ENCODE measurements around the gene STRAP.
A peak's percentile ranks its signal among the peaks of the same experiment; 100 is the strongest.

Gene STRAP, protein sequence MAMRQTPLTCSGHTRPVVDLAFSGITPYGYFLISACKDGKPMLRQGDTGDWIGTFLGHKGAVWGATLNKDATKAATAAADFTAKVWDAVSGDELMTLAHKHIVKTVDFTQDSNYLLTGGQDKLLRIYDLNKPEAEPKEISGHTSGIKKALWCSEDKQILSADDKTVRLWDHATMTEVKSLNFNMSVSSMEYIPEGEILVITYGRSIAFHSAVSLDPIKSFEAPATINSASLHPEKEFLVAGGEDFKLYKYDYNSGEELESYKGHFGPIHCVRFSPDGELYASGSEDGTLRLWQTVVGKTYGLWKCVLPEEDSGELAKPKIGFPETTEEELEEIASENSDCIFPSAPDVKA

DNA sequence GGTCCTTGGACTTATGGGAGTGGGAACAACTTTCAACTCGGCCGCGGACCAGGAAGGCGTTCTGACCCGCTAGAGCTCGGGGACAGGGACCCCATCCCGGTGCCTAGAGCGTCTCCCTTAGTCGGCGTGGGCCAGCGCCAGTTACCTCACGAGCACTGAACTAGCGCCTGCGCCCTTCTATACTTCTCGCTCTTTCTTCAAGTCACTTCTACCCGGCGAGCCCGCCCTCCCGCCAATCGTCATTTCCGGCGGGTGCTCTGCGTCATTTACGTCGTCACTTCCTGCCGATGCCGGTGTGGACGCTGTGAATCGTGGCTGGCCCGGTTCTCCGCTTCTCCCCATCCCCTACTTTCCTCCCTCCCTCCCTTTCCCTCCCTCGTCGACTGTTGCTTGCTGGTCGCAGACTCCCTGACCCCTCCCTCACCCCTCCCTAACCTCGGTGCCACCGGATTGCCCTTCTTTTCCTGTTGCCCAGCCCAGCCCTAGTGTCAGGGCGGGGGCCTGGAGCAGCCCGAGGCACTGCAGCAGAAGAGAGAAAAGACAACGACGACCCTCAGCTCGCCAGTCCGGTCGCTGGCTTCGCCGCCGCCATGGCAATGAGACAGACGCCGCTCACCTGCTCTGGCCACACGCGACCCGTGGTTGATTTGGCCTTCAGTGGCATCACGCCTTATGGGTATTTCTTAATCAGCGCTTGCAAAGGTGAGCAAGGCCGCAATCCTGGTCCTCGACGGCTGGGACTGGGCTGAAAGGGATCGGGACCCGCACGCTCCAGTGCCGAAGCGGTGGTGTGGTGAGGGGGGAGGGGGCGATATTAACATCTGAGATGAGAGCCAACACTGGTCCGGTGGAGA lies at the start of gene STRAP:
Gene STRAP, plus strand, starts transcription at position 270 of the 854 bp plus-strand sequence. Its CDS starts 321 bp downstream, at position 591.
- peak; percentile 70 to 97 (median 94) for DNase-seq

DNA sequence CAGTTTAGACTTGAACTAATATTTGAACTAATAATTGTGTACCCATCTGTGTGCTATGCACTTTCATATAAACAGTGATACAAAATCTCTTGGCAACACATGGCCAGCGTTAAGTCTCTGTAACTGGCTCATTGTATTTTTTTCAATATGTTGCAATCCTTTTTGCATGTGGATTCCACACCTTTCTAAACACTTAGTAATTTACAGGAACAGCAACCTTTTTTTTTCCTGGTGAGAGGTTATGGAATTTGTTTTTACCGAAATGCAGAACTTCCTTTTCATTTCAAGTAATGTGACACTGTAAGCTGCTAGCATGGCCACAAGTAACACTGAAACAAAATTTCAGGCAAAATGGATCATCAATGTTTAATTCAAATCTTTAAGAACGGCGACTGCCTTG lies 47.6 kb upstream of the STRAP start:
- DNase-seq = no peak

DNA sequence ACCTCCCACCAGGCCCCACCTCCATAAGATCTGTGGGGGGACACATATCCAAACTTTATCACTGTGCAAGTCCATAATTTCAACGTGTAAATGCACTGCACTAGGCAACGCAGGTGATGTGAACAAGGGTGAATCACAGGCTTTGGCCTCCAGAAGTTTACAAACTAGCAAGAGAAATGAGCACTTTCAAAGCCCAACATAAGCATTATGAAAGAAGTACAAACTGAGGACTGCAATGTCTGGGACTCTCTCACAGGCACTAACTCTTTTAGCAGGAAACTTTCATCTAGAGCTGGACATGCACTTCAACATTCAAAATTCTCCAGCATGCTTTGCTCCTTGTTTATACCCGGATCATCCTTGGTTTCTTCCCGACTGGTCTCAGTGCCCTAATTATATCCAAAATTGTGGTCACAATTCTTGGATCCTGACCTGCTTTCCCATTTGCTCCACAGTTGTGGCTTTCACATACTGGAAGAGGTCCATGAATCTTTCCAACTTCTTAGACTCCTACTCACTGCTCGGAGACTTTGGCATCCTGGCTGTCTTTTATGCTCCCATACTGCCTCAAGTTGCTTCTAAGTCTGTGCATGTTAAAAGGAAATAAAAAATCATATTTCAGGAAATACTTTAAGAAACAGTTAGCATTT lies 44.9 kb upstream of the STRAP start:
- no peak for DNase-seq

DNA sequence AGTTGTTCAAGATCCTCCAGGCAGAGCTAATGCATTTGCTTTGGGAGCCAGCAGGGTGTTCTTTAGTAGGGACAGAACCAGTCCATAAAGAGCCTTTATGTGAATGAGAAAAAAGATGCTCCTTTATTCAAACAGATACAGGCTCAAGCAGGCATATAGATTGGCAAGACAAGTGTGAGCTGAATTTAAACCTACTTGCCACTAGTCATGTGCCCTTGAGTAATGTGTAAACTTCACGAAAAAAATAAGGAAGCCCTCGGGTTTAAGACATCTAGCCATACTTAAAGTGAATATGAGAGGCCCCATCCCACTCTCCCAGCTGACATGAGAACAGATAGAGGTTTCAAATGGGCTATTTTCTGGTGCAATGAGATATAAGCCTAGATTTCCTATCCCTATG lies 43.1 kb upstream of the STRAP start:
- no peak for DNase-seq

DNA sequence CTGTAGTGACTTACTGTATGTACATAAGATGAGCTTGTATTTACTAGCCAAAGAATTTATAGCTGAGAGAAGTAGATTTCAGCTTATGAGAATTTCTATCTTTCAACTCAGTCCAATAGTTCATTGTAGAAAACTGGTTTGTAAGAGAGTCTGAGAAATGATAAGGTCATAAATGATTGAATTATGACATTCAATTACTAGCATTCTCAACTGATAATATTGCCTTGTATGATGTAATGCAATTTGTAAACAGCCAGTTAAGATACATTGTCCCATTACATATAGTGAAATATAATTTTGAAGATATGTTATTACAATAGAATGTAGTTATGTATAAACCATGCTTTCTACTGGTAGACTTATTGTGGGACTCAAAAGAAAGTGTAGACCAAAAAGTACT lies 42.5 kb upstream of the STRAP start:
- no peak for DNase-seq

DNA sequence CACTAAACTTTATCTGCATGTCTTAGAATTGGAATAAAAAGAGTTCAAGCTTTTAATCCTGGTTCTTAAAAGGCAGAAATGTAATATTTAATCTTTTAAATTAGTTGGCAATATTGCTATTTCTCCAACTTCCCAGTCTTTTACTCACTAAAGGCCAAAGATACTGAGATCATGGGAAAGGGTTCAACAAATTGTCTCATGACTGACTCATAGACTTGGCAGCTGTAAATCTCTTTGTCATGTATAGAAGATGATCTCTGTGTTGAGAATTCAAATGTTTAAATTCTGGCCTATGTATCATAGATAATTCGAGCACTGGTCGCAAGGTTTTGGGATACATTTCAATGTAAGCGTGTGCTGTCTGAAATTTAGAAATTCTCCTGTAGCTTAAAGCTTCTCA lies 40.1 kb upstream of the STRAP start:
- DNase-seq = no peak

DNA sequence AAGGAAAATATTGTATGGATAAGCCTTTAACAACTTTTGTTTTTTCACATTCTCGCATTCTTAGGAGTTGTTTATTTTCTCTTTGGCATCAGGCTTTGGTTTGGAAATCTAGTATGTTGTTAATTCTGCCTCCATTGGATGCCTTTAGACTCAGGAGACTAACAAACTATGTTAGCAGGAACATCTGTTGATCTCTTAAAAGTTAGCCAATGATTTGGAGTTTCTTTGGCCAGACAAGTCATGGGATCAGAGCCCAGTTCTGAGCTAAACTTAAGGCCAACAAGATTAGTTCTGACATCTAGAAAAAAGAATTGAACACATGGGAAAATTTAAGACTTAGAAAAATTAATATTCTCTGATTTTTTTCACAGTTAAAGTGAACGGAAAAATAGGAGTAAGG lies 35.3 kb upstream of the STRAP start:
- DNase-seq = no peak

DNA sequence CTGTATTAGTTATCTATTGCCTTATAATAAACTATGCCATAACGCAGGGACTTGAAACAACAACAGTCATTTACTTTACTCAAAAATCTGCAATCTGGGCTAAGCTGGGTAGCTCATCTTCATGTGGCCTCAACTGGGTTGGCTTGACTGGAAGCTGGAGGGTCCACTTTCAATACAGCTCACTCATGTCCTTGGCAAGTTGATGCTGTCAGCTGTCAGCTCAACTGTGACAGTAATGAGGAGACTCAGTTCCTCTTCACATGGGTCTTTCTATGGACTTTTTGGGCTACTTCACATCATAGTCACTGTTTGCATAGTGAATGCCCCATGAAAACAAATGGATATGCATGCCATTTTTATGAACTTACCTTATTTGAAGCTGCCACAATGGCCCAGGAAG lies 33.6 kb upstream of the STRAP start:
- no peak for DNase-seq

DNA sequence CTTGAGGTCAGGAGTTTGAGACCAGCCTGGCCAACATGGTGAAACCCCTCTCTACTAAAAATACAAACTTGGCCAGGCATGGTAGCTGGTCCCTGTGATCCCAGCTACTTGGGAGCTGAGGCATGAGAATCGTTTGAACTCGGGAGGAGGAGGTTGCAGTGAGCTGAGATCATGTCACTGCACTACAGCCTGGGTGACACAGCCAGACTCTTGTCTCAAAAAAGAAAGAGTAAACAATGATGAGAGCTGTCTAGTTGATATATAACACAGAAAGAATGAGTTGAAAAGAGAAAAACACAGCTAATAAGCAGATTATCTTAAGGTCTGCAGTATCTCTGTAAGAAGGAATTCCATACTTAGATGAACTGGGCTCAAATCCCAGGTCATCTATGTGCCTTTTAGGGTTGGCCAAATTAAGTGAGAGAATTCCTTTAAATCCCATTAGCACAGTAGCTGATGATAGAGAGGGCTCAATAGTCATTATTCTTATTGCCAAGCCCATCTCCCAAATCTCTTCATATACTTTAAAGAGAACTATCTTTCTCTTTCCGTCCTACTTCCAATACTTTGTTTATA lies 31.1 kb upstream of the STRAP start:
- no peak for DNase-seq

DNA sequence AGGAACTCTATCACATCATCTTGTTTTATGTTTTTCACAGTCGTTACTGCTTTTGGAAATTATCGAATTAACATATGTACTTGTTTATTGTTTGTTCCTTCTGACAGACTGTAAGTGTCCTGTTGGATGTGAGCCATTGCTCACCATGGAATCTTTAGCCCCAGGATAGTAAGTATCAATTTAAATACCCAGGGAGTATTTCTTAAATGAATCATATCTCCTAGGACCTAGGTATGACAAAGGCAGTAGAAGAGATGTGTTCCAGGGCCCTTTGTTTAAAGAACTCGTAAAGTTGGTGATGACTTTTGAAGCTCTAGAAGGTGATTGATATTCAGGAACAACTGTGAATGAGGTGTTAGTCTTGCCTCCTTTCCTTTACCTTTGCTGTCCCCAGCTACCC lies 30.3 kb upstream of the STRAP start:
- DNase-seq = no peak

DNA sequence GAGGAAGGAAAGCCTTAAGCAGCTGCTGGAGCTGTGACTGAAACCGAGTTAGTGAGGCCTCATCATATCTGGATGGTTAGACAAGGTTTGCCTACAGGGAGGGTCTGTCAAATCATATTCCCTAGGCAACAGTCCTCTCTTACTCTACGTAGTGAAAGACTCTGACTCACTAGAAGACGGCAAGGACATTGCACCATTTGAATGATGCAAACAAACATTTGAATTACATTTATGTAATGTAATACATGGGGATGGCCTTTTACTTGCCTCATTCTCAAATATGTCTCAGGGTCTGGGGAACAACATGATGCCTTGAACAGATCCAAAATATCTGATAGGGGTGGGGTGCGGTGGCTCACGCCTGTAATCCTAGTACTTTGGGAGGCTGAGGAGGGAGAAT lies 29.8 kb upstream of the STRAP start:
- DNase-seq = no peak

DNA sequence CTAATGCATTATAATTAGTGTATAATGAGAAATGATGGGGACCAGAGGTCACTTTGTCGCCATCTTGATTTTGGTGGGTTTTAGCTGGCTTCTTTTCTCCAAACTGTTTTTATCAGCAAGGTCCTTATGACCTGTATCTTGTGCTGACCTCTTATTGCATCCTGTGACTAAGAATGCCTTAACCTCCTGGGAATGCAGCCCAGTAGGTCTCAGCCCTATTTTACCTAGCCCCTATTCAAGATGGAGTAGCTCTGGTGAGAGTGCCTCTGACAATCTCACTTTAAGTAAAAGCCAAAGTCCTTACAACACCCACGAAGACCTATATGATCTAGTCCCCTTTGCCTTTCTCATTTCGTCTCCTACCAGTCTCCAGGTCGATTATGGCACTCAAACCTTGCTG lies 28.3 kb upstream of the STRAP start:
- no peak for DNase-seq

DNA sequence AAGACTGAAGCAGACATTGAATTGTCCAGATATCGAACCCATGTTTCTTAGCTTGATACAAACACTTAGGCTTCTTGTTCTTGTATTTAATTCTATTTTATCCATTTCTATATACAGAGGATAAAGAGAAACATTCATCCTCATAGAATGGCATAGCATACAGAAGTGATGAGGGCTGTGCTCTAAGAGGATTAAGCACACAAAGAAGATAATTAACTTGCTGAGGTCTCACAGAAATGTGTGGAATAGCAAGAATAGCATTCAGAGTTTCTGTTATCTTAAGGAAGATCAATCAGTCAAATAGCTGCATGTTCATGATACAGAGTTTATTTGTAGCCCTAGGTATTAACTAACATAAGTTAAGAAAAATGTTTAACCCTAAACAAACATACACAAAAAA lies 27.3 kb upstream of the STRAP start:
- DNase-seq = no peak

DNA sequence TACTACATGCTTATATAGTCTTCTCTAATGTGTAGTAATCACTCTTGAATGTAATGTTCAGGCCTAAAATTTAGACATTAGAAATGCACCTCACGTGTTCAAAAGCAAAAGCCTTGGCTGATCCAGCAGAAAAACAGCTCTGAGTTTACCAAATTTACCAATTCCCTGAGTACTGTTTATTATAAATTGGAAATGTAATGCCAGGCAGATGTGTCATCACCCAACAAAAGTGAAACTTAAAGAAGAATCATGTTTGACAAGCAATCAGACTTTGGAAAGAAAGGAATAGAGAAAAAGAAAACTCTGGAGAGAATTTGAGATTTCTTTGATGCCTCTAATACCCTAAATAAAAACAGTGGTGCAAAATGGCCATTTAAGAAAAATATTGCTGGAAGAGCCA lies 26.5 kb upstream of the STRAP start:
- DNase-seq = no peak

DNA sequence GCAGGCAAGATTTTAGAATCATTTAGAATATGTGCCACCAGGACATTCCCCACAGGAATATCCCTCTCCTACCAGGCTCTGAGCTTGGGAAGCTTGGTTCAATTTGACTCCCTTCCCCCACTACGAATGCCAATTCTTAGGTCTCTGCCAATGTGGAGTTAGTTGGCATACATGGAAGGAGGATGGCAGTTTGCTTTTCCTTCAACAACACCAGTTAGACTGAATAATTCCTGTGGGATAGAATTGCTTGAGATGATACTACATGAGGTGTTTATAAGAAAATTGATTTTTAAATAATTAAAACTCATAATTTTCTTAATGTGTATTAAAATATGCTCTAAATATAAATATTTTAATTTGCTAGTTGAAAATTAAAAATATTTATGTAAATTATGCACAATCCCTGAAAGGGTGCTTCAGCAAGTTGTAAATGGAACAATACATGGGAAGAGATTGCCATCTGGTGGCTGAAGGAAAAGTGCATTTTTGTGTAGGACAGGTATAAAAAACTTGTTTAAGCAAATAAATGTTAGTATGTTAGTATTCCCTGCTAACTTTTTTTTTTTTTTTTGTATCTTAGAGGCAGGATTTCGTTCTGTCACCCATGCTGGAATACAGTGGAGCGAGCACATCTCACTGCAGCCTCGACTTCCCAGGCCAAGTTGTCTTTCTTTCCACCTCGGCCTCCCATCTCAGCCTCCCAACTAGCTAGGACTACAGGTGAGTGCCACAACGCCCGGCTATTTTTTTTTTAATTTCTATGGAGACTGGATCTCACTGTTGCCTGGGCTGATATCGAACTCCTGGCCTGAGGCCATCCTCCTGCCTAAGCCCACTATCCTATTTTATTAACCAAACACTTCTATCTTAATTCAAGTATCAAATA lies 25.8 kb upstream of the STRAP start:
- peak in 5 of 14 donors; percentile 7 to 41 (median 13) for DNase-seq

DNA sequence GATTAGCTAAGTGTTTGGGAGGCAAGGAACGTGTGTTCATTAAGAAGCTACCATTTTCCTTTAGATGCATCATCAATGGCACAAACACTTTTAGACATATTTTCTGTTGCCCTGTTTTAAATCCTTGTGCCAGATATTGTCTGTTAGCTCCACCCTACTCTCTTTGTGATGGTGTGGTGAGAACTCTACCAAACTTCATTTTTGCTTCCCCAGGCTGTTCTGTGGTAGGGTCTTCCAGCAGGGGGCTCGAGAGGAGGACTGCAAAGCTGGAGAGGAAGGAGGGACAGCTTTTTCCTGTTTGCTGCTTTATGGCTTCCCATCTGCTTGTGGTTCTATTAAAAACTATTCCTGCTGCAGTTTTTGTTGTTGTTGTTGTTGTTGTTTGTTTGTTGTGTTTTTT lies 23.8 kb upstream of the STRAP start:
- DNase-seq = no peak

DNA sequence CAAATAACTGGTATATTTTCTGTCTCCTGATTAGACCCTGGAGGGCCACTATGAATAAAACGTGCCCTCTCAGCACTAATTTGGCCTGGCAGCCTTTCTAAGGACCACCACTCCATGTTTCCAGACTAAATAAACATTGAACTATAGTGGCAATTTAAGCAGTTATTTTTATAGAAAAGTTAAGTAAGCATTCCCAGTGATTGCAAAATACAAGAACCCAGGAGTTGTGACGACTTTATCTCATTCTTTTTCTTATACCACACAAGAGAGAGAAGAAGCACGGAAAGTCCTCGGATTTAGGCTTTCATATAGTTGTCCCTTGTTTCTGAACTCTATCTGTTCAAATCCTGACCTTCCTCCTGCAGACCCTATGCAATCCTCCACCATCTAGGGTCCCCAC lies 23.1 kb upstream of the STRAP start:
- DNase-seq = no peak

DNA sequence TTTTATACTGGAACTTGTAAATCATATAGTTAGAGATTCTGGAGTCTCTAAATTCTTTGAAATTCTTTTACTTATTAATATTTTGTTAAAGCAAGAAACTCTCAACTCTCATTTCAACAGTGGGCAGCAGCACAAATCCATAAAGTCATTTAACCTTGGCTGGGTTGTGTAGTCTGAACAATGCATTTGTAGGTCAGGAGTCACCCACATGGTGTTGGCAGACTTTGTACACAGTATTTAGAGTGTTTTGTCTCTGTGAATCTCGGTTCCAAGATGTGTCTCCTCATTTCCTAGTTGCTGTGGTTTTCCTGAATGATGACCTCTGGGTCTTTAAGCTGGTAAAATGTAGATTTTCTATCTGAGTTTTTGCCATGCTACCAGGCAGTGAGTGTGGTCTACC lies 20.8 kb upstream of the STRAP start:
- DNase-seq = no peak

DNA sequence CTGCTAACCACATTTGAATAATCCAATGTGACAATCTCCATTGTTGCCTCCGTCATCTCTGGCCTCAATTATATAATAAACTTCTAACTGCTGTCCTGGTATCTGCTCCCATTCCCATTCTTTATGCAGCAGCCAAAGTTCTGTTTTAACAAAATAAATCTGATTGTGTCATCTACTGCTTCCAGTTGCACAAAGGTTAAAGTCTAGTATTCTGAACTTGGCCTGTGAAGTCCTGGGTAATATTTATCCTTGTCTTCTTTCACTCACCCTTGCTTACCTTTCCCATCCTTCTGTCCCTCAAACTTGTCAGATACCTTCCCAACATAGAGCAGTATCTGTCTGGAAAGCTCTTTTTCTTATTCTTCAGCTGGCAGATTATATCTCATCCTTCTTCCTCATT lies 19.3 kb upstream of the STRAP start:
- DNase-seq = no peak

DNA sequence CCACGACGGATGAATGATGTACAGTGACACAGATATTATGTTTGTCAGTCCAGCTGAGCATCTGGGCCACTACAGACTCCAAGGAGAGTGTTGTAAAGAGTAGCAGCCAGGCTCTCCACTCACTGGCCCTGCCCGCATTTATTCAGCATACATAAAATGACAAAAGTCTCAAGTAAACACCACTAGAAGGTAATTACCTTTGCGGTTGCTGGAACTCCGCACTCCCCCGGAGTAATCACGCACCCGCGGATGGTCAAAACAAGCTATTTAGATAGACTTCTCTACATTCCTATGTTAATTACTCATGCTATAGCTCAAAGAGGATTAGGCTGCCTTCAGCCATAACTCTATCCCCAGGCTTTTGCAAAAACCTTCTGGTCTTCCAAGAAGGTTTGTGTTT lies 18.8 kb upstream of the STRAP start:
- DNase-seq = no peak

DNA sequence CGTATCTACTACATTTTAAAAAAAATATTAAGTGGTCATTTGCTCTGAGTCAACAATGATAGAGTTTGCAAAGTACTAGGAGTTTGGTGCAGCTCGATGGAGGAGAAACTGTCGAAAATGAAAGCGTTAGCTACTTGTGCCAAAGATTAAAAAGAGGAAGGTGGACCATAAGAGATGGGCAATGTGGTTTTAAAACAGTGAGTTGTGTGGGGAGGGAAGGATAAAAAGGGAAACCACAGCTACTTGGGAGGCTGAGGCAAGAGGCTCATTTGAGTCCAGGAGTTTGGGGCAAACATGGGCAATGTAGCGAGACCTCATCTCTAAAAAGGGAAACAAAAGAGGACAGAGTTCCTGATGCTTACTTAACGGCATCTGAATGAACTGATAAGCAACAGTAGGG lies 18.2 kb upstream of the STRAP start:
- DNase-seq = no peak

DNA sequence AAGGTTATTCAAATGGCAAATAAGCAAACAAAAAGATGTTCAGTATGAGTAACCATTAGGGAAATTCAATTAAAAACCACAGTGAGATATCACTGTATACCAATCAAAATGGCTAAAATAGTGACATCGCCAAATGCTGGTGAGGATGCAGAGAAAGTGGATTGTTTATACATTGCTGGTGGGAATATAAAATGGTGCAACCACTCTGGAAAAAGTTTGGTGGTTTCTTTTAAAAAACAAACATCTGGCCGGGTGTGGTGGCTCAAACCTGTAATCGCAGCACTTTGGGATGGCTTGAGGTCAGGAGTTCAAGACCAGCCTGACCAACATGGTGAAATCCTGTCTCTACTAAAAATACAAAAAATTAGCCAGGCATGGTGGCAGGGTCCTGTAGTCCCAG lies 14.0 kb upstream of the STRAP start:
- no peak for DNase-seq
